GM12864 (cell line): Measurements from ENCODE around the gene DZIP3.
A peak's percentile ranks its signal among the peaks of the same experiment; 100 is the strongest.

Experiments
- DNase-seq: peaks from one replicate; pipeline ENCODE4 v3.0.0-alpha.2; 2011; ENCODE audit warnings: low read depth
- H3K4me3 ChIP-seq: 2 replicates; pipeline ENCODE4 v1.5.1; 2011; ENCODE audit warnings: mild to moderate bottlenecking, low read depth, low read length, control low read depth
- TF ChIP-seq, protein P1 (sequence below): IDR thresholded peaks from 2 replicates; pipeline ENCODE4 v1.5.1; 2011; ENCODE audit warnings: low read depth, mild to moderate bottlenecking, moderate library complexity, low read length, control low read depth, inconsistent platforms; ENCODE audit errors: missing control alignments

DZIP3 gene

DNA sequence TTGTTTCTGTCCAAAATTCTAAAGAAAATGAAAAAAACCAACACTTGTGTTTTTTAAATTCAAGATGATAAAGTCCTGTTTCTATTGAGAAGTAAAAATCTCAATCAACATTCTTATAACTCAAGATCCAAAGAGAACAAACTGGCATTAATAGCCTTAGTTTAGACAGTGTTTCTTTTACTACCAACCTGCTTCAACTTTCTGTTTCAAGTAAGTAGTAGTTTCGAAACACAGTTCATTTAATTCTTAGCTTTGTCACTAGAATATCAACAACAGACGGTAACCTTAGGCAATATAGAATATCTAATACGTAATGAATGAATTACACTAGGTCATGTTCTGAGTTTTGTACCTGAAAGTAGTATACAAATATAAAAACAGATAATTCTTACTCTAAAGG, 24.0 kb upstream of the DZIP3 start:
- TF ChIP-seq, protein P1, sequence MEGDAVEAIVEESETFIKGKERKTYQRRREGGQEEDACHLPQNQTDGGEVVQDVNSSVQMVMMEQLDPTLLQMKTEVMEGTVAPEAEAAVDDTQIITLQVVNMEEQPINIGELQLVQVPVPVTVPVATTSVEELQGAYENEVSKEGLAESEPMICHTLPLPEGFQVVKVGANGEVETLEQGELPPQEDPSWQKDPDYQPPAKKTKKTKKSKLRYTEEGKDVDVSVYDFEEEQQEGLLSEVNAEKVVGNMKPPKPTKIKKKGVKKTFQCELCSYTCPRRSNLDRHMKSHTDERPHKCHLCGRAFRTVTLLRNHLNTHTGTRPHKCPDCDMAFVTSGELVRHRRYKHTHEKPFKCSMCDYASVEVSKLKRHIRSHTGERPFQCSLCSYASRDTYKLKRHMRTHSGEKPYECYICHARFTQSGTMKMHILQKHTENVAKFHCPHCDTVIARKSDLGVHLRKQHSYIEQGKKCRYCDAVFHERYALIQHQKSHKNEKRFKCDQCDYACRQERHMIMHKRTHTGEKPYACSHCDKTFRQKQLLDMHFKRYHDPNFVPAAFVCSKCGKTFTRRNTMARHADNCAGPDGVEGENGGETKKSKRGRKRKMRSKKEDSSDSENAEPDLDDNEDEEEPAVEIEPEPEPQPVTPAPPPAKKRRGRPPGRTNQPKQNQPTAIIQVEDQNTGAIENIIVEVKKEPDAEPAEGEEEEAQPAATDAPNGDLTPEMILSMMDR = no peak
- DNase-seq = no peak
- no peak overlapping the region for H3K4me3 ChIP-seq

DNA sequence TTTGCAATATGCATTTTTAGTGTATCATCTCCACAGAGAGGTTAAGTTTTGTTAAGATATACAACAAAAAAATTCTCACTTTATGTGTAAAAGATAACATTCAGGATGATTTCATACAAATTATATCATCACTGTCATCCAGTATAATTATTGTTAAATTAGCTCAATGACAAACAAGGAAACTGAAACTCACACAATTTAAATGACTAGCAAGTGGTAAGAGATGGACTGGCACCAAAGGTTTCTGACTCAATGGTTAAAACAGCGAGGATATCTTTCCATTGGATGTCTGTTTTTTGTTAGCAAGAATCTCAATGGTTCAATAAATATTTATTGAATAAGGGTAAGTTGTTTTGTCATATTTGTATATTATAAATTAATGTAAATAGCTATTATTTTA, 22.9 kb upstream of the DZIP3 start:
- no peak overlapping the region for H3K4me3 ChIP-seq
- DNase-seq = no peak
- TF ChIP-seq, protein P1 = no peak

DNA sequence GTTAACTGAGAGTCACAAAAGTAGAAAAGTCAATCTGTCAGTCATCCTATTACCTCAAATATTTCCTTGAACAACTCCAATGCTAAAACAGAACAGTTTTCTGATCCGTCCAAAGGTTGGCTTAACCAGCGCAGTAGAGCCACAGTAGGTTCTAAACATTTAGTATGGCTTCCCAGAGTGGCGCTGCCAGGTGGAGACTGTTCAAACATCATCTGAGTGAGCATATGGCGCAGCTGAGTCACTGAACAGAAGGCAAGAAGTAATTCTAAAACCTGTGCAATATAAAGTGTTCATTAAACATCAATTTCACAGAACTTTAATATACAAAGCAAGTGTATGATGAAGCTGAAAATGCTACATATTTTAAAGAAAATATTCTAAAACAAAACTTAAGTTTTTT, 20.2 kb upstream of the DZIP3 start:
- TF ChIP-seq, protein P1 = no peak
- DNase-seq = no peak
- H3K4me3 ChIP-seq = no peak overlapping the region

DNA sequence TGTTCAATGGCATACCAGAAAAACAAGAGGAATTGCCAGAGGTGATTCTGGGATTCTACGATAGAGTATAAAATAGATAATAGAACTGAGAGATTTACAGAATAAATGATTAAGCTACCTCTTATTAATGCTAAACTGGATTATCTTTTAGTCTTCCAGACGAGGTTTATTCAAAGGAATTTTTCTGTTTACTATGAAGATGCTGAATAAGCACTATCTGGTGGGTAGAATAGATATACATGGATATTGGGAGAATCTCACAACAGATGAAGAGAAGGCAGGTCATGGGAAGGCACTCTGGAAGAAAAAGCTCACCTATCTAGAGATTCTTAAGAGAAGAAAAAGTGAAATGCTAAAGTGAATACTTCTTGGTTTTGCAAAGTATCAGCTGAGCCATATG, 11.5 kb upstream of the DZIP3 start:
- no peak for DNase-seq
- TF ChIP-seq, protein P1 = no peak
- no peak overlapping the region for H3K4me3 ChIP-seq

DNA sequence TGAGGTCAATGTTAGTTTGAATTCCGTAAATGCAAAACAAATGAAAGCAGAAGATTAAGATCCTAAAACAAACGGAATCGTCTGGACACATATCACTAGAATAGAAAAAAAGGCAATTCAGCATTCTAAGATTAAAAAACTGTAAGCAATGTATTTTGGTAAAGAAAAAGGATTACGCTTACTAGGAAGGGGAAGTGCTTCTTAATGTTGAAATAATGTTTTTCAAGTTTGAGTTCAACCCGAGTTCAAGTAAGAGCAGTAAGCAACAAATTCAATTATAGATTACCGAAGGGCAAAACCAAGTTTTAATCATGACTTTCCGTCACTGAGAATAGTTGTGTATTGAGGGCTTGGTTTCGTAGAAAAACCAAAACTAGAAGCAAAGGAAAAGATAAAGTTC, 921 bp upstream of the DZIP3 start:
- DNase-seq = no peak
- peak overlapping the region; percentile 98 for H3K4me3 ChIP-seq
- TF ChIP-seq, protein P1 = no peak

DNA sequence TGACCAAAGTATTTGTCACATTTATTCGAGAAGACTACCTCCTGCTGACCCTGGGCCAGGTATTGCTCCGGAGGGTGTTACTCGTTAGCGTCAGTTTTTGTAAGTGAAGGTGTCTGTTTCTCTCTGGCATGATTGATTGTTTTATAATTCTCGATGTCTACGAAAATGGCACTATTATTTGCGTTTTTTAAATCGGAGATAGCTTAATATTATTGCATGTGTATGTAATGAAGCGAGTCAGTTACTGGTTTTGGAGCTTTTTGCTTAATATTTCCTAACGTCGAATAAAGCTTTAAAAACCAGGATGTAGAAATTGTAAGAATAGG, 439 bp downstream of the DZIP3 start:
- H3K4me3 ChIP-seq = peak overlapping the region; percentile 98
- DNase-seq = no peak
- TF ChIP-seq, protein P1 = no peak

DNA sequence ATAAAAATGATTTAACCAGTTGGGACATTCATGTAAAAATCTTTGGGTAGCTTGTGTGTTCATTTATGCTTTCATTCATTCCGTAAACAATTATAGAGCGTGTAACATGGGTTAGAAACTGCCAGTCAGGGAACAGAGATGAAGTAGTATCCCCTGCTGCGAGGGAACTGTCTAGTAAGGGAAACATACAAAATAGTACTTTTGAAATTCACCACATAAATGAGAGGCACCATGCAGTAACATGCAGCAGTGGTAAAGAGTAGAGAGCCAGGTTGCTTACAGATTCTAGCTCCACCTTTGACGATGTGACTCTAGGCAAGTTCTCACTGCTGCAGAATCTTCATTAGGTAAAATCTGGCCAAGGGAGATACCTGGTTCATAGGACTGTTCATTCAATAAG, 938 bp downstream of the DZIP3 start:
- TF ChIP-seq, protein P1 = no peak
- peak overlapping the region; percentile 98 for H3K4me3 ChIP-seq
- no peak for DNase-seq
